HG02840 (cell line): ENCODE measurements around the gene UCP1.

Experiments used
- ATAC-seq: cut with Tn5 transposase; IDR thresholded peaks from one replicate; pipeline ENCODE4 v1.9.1; 2021; ENCODE audit warnings: mild to moderate bottlenecking, moderate library complexity, moderate number of reproducible peaks; ENCODE audit not compliant: unreplicated experiment, low FRiP score

UCP1 gene

GRCh38 chr4:140568507-140569306, at the start of gene UCP1:
Gene UCP1, minus strand, starts transcription at chr4:140568961. Its CDS starts 232 bp downstream, at chr4:140568729.
- ATAC-seq = no peak

- ATAC-seq = no peak
Observed at GRCh38 chr4:140617499-140618248, 48.9 kb upstream of the UCP1 start.

GRCh38 chr4:140615451-140615850, 46.7 kb upstream of the UCP1 start:
- no peak for ATAC-seq

- no peak for ATAC-seq
Observed at GRCh38 chr4:140612357-140612756, 43.6 kb upstream of the UCP1 start.

- ATAC-seq = no peak
Observed at GRCh38 chr4:140611854-140612253, 43.1 kb upstream of the UCP1 start.

- ATAC-seq = peak; percentile 82
Observed at GRCh38 chr4:140609548-140610425, 41.0 kb upstream of the UCP1 start.

- no peak for ATAC-seq
Observed at GRCh38 chr4:140607852-140608251, 39.1 kb upstream of the UCP1 start.

GRCh38 chr4:140604544-140604943, 35.8 kb upstream of the UCP1 start:
- ATAC-seq = no peak

GRCh38 chr4:140603286-140603685, 34.5 kb upstream of the UCP1 start:
- no peak for ATAC-seq

GRCh38 chr4:140602714-140603113, 34.0 kb upstream of the UCP1 start:
- no peak for ATAC-seq

GRCh38 chr4:140600408-140600807, 31.6 kb upstream of the UCP1 start:
- no peak for ATAC-seq

GRCh38 chr4:140595065-140595464, 26.3 kb upstream of the UCP1 start:
- peak; percentile 87 for ATAC-seq

GRCh38 chr4:140584439-140584838, 15.7 kb upstream of the UCP1 start:
- no peak for ATAC-seq

- ATAC-seq = no peak
Observed at GRCh38 chr4:140581078-140581477, 12.3 kb upstream of the UCP1 start.

- no peak for ATAC-seq
Observed at GRCh38 chr4:140579278-140579677, 10.5 kb upstream of the UCP1 start.

GRCh38 chr4:140575489-140575888, 6.7 kb upstream of the UCP1 start:
- ATAC-seq = no peak

- no peak for ATAC-seq
Observed at GRCh38 chr4:140571620-140572019, 2.9 kb upstream of the UCP1 start.

- no peak for ATAC-seq
Observed at GRCh38 chr4:140569307-140569638, 512 bp upstream of the UCP1 start.

- ATAC-seq = no peak
Observed at GRCh38 chr4:140559696-140560095, 9.1 kb downstream of the UCP1 start.

GRCh38 chr4:140557831-140558435, 10.8 kb downstream of the UCP1 start:
- no peak for ATAC-seq
